ENCODE measurements around the gene CDC6.

CDC6 gene

DNA sequence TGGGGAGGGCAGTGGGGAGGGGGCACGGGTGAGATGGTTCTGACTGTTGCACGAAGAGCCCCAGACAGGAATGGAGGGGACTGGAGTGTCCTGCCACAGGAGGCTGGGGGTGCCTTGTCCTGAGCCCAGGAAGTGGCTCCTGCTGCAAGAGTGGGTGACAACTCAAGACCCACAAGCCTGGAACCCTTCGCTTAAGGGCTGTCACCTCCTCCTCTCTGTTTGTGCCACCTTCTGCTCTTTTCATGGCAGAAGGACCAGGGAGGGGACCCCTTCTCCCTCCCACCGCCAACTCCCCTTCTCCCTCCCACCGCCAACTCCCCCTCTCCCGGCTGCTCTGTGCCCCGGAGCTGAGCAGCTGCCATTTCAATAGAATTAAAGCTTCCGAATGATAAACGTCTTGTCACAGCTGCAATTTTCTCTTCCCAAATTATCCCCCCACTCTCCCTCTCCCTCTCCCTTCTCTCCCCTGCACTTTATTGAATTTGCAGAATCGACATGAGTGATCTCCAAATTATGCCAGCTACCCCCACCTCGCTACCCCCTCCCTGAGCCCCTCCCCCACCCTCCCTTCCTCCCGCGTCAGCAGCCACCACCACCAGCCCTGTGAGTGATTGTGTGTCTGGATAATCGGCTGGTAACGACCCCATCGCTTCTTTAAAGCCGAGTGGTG, 63.1 kb downstream of the CDC6 start:
- DNase-seq (ENCODE audit: low read depth in 1 of 2, low spot score in 1 of 2), result no peak

- no peak for DNase-seq (ENCODE audit: low read depth in 1 of 2, low spot score in 1 of 2)
Observed at GRCh38 chr17:40351359-40352236, 63.9 kb downstream of the CDC6 start.

- no peak for DNase-seq (ENCODE audit: low read depth in 1 of 2, low spot score in 1 of 2)
Observed at GRCh38 chr17:40352237-40352778, 64.6 kb downstream of the CDC6 start.

GRCh38 chr17:40352779-40353394, 65.2 kb downstream of the CDC6 start:
- no peak for DNase-seq (ENCODE audit: low read depth in 1 of 2, low spot score in 1 of 2)

Data from activated CD4-positive, alpha-beta T cell treated with anti-CD3 and anti-CD28 coated beads, Interleukin-2, amount 50 U/mL, for 24 hours (primary cell).